ENCODE measurements around the gene CALHM1.

DNA sequence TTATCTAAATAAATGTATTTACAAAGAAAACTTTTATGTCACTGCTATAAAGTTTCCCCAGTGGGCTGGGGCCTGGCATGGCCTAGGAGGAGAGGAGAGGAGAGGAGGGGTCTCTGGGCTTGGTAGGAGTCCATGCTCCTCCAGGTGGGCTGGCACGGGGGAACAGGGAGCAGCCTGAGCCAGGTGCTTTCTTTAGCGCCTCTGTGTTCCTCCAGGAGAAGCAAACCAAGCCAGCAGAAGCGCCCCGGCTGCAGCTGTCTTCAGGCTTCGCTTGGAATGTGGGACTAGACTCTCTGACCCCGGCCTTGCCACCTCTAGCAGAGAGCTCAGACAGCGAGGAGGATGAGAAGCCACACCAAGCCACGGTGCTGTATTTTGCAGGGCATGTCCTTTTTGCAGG lies 17.1 kb downstream of the CALHM1 start:
- no peak for TF ChIP-seq POLR2A (IDR thresholded peaks at IDR 0.05)
- TF ChIP-seq, protein P1, sequence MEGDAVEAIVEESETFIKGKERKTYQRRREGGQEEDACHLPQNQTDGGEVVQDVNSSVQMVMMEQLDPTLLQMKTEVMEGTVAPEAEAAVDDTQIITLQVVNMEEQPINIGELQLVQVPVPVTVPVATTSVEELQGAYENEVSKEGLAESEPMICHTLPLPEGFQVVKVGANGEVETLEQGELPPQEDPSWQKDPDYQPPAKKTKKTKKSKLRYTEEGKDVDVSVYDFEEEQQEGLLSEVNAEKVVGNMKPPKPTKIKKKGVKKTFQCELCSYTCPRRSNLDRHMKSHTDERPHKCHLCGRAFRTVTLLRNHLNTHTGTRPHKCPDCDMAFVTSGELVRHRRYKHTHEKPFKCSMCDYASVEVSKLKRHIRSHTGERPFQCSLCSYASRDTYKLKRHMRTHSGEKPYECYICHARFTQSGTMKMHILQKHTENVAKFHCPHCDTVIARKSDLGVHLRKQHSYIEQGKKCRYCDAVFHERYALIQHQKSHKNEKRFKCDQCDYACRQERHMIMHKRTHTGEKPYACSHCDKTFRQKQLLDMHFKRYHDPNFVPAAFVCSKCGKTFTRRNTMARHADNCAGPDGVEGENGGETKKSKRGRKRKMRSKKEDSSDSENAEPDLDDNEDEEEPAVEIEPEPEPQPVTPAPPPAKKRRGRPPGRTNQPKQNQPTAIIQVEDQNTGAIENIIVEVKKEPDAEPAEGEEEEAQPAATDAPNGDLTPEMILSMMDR (IDR thresholded peaks at IDR 0.05): no peak
